Measurements from ENCODE around the gene EGFR.

The EGFR gene

GRCh38 chr7:55152516-55152915, 133.7 kb downstream of the EGFR start:
- TF ChIP-seq, protein P1, sequence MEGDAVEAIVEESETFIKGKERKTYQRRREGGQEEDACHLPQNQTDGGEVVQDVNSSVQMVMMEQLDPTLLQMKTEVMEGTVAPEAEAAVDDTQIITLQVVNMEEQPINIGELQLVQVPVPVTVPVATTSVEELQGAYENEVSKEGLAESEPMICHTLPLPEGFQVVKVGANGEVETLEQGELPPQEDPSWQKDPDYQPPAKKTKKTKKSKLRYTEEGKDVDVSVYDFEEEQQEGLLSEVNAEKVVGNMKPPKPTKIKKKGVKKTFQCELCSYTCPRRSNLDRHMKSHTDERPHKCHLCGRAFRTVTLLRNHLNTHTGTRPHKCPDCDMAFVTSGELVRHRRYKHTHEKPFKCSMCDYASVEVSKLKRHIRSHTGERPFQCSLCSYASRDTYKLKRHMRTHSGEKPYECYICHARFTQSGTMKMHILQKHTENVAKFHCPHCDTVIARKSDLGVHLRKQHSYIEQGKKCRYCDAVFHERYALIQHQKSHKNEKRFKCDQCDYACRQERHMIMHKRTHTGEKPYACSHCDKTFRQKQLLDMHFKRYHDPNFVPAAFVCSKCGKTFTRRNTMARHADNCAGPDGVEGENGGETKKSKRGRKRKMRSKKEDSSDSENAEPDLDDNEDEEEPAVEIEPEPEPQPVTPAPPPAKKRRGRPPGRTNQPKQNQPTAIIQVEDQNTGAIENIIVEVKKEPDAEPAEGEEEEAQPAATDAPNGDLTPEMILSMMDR (IDR thresholded peaks at IDR 0.05; ENCODE audit: low read depth, low read length, missing control alignments), result no peak
- H3K4me3 ChIP-seq (replicated peaks; ENCODE audit: low read depth, low read length), result no peak overlapping the region

DNA sequence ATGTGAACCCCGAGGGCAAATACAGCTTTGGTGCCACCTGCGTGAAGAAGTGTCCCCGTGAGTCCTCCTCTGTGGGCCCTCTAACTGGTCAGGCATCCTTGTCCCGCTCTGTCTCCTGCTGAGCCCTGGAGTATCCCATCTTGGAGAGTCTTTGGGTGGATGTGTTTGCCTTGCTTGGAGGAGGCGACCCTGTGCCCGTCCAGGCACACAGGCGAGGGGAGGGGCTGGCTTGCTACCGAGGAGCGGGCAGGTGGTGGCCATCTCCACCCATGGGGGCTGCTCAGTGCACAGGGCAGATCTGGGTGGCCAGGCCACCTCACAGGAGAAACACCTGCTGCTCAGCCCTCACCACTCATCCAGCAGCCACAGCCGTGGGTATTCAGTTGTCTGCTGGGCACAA, 135.3 kb downstream of the EGFR start:
- TF ChIP-seq, protein P1 (IDR thresholded peaks at IDR 0.05; ENCODE audit: low read depth, low read length, missing control alignments), result no peak
- H3K4me3 ChIP-seq (replicated peaks; ENCODE audit: low read depth, low read length), result no peak overlapping the region
- no peak for DNase-seq (ENCODE audit: extremely low read depth, low read depth)

More at GRCh38 chr7:55152516-55152915, 133.7 kb downstream of the EGFR start:
- no peak for DNase-seq (ENCODE audit: extremely low read depth, low read depth)

GRCh38 chr7:55155351-55156117, 136.7 kb downstream of the EGFR start:
- DNase-seq (ENCODE audit: extremely low read depth, low read depth), result no peak
- H3K4me3 ChIP-seq (replicated peaks; ENCODE audit: low read depth, low read length), result no peak overlapping the region
- TF ChIP-seq, protein P1 (IDR thresholded peaks at IDR 0.05; ENCODE audit: low read depth, low read length, missing control alignments), result no peak

GRCh38 chr7:55156919-55157763, 138.3 kb downstream of the EGFR start:
- H3K4me3 ChIP-seq (replicated peaks; ENCODE audit: low read depth, low read length), result no peak overlapping the region
- DNase-seq (ENCODE audit: extremely low read depth, low read depth), result no peak
- TF ChIP-seq, protein P1 (IDR thresholded peaks at IDR 0.05; ENCODE audit: low read depth, low read length, missing control alignments), result no peak

GRCh38 chr7:55157764-55158105, 138.9 kb downstream of the EGFR start:
- DNase-seq (ENCODE audit: extremely low read depth, low read depth), result no peak
- TF ChIP-seq, protein P1 (IDR thresholded peaks at IDR 0.05; ENCODE audit: low read depth, low read length, missing control alignments), result no peak
- H3K4me3 ChIP-seq (replicated peaks; ENCODE audit: low read depth, low read length), result no peak overlapping the region

DNA sequence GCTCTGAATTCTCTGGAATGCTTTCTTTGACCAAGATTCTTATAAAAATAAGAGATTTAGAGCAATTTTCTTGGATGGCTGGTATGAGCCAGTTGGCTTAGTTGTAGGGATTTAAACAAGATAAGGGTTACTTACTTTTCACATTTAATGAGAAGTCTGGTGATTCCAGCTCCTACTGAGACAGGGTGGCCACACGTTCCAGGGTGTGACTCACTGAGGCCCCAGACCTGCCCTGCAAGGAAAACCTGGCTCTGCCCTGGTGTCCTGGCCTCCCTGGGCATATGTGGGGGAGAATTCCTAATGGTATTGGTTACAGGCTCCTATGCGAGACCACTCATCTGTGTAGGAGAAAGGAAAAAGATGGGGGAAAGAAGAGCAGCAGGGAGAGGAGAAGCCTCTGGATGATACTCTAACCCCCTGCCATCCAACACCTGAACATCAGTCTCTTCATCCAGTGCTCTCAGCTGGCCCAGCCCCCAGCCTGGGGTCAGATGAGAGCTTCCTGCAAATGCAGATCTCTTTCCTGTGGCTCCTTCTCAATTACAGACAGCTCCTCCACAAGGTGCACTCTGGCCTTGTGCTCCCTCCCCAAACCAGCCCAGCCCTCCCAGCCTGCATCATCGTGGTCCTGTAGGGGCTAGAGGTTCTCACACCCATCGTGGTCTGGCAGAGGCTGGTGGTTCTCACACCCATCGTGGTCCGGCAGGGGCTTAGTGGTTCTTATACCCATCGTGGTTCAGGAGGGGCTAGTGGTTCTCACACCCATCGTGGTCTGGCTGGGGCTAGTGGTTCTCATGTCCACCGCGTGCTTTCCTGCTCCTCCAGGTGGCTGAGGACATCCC, 139.9 kb downstream of the EGFR start:
- H3K4me3 ChIP-seq (replicated peaks; ENCODE audit: low read depth, low read length), result no peak overlapping the region
- no peak for DNase-seq (ENCODE audit: extremely low read depth, low read depth)
- TF ChIP-seq, protein P1 (IDR thresholded peaks at IDR 0.05; ENCODE audit: low read depth, low read length, missing control alignments), result no peak
